ENCODE data around the gene ADO.

Gene ADO

DNA sequence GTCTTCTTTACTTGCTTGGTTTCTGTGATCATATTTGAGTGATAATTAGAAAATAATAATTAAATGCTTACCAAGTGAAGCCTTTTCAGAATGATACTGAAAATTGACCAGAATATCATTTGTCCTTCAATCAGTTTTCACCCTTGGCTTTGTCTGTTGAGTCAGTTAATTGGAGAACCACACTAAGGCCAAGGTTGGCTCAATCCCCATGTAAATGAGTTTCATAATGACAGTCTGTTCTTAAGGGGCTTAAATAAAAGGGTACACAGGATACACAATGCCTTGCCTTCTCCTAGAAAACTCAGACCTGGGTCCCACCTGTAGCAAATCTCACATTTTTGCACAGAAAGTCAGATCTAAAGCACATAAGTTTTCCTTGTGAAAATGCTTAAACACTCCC is 42.9 kb downstream of the ADO start:
- H3K27ac Mint-ChIP-seq: no peak overlapping the region
- no peak overlapping the region for H3K4me3 Mint-ChIP-seq
- no peak for ATAC-seq (replicated peaks)
- H3K27me3 Mint-ChIP-seq: peaks cover 0 to 6% of the 10 kb centered on the region in 2 donors
- H3K4me1 Mint-ChIP-seq: peaks cover 36 to 41% of the 10 kb centered on the region in 2 donors
- DNase-seq: no peak
- peaks cover 3 to 10% of the 10 kb centered on the region in 2 donors for H3K36me3 Mint-ChIP-seq
- peaks cover 5 to 8% of the 10 kb centered on the region in 2 donors for H3K9me3 Mint-ChIP-seq

DNA sequence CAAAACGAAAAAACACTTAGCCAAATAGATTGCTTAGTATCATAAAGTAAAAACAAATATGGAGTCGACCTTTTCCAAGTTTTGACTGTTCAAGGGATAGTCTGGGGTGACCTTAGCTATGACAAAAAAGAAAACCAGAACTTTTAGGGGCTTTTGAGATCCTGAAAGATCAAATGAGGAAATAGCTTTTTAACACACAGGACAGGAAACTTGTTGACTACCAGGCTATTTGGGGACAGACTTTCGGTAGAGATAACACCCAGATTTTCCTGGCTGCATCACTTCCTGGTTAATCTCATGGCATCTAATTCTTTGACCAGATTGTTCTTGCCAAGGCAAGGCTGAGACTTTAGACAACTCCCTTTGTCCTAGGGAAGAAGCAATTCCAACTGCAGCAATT is 46.1 kb downstream of the ADO start:
- Mint-ChIP-seq H3K27me3 (no peaks in the 10 kb centered on the region), H3K27ac (peak overlapping the region; percentile 83), H3K9me3 (peaks cover 5 to 8% of the 10 kb centered on the region in 2 donors), H3K4me1 (peaks cover 40 to 41% of the 10 kb centered on the region in 2 donors), H3K4me3 (peak overlapping the region; percentile 7 to 49), H3K36me3 (peaks cover 3 to 8% of the 10 kb centered on the region in 2 donors)
- no peak for DNase-seq
- peak; percentile 50 to 52 for ATAC-seq (replicated peaks)

DNA sequence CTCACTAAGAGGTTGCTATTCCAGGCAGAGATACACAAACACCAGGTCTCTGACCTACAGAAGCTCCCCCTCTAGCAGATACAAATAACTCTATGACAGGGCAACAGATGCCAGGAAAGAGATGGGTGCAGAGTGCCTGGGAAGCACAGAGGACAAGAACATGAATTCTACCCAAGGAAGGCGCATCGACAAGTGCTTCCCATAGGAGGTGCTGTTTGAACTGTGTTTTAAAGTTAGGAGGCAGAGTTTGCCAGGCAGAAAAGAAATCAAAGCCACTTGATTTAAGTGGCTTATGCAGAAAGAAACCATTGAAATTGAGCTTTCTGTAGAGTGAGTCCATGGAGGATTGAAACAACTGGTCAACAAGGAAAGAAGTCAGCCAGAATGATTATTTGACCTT is 46.9 kb downstream of the ADO start:
- no peak for ATAC-seq (replicated peaks)

DNA sequence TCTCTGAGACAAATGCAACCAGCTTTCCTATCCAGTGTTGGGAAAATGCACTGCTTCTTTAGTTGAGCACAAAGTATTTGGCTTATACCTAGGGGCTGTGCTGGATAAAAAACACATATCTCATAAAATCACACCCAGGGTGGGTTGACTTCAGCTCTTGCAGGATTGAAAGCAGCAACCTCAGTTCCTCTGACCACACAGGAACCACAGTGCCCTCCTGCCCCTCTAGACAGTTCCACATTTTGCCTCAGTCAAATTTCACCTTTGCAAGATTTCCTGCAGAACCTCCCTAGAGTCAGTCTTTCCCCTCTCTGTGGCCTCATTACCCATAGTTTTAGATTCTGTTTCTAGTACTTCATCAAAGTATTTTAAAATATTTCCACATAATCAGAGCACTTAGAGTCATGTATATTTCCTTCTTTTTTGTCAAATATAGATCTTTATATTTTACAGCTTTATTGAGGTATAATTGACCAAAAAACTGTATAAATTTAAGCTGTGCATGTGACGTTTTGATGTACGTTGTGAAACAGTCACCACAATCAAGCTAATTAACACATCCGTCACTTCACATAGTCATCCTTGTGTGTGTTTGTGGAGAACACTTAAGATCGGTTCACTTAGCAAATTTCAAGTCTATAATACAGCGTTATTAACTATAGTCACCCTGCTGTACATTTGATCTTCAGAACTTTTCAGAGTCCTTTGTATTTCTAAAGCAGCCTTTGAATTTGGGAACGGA is 48.6 kb downstream of the ADO start:
- DNase-seq: peak; percentile 55
- peaks cover 2 to 5% of the 10 kb centered on the region in 2 donors for H3K9me3 Mint-ChIP-seq
- H3K36me3 Mint-ChIP-seq: peaks cover 0 to 4% of the 10 kb centered on the region in 2 donors
- peaks cover 40 to 42% of the 10 kb centered on the region in 2 donors for H3K4me1 Mint-ChIP-seq
- ATAC-seq (replicated peaks): peak; percentile 78 to 80
- H3K27me3 Mint-ChIP-seq: no peaks in the 10 kb centered on the region
- peak overlapping the region; percentile 43 to 52 for H3K4me3 Mint-ChIP-seq
- H3K27ac Mint-ChIP-seq: peak overlapping the region; percentile 84

More for the DNA sequence above, 46.9 kb downstream of the ADO start:
- H3K9me3 Mint-ChIP-seq: peaks cover 5 to 7% of the 10 kb centered on the region in 2 donors
- peaks cover 3 to 8% of the 10 kb centered on the region in 2 donors for H3K36me3 Mint-ChIP-seq
- DNase-seq: no peak
- peaks cover 40 to 41% of the 10 kb centered on the region in 2 donors for H3K4me1 Mint-ChIP-seq
- peak overlapping the region; percentile 7 to 10 for H3K4me3 Mint-ChIP-seq
- H3K27ac Mint-ChIP-seq: peak overlapping the region; percentile 84
- no peaks in the 10 kb centered on the region for H3K27me3 Mint-ChIP-seq

- DNase-seq: no peak
- H3K4me1 Mint-ChIP-seq: peaks cover 40 to 42% of the 10 kb centered on the region in 2 donors
- H3K27ac Mint-ChIP-seq: peak overlapping the region; percentile 84
- ATAC-seq (replicated peaks): peak; percentile 24 to 29
- no peaks in the 10 kb centered on the region for H3K27me3 Mint-ChIP-seq
- H3K9me3 Mint-ChIP-seq: peaks cover 2 to 5% of the 10 kb centered on the region in 2 donors
- peaks cover 0 to 4% of the 10 kb centered on the region in 2 donors for H3K36me3 Mint-ChIP-seq
- H3K4me3 Mint-ChIP-seq: peak overlapping the region; percentile 43 to 48
These were observed 49.2 kb downstream of the ADO start for GRCh38 chr10:62853710-62854109.

- no peaks in the 10 kb centered on the region for H3K27me3 Mint-ChIP-seq
- peaks cover 34 to 36% of the 10 kb centered on the region in 2 donors for H3K4me1 Mint-ChIP-seq
- H3K36me3 Mint-ChIP-seq: no peaks in the 10 kb centered on the region
- DNase-seq: no peak
- H3K27ac Mint-ChIP-seq: no peak overlapping the region
- H3K9me3 Mint-ChIP-seq: peaks cover 0 to 2% of the 10 kb centered on the region in 2 donors
- ATAC-seq (replicated peaks): no peak
- no peak overlapping the region for H3K4me3 Mint-ChIP-seq
These were observed 51.5 kb downstream of the ADO start for GRCh38 chr10:62856021-62856420.
